OCI-LY7 (cell line): Measurements from ENCODE around the gene PRADC1.

Experiments used
- EZH2phosphoT487 ChIP-seq: fragments of 200-600 bp; sonication (generic); IDR thresholded peaks from 2 replicates; pipeline ENCODE4 v1.6.1; 2018; ENCODE audit warnings: low read depth, borderline replicate concordance, mild to moderate bottlenecking, mixed run types, antibody characterized with exemption, low read length, moderate library complexity, mixed read lengths
- TF ChIP-seq, protein P1 (sequence below): fragments of 200-600 bp; sonication (generic); conservative IDR thresholded peaks from 2 replicates; pipeline ENCODE4 v1.5.1; 2014; ENCODE audit warnings: mild to moderate bottlenecking, antibody characterized with exemption, low read length, moderate library complexity, mixed read lengths

- TF ChIP-seq, protein P1, sequence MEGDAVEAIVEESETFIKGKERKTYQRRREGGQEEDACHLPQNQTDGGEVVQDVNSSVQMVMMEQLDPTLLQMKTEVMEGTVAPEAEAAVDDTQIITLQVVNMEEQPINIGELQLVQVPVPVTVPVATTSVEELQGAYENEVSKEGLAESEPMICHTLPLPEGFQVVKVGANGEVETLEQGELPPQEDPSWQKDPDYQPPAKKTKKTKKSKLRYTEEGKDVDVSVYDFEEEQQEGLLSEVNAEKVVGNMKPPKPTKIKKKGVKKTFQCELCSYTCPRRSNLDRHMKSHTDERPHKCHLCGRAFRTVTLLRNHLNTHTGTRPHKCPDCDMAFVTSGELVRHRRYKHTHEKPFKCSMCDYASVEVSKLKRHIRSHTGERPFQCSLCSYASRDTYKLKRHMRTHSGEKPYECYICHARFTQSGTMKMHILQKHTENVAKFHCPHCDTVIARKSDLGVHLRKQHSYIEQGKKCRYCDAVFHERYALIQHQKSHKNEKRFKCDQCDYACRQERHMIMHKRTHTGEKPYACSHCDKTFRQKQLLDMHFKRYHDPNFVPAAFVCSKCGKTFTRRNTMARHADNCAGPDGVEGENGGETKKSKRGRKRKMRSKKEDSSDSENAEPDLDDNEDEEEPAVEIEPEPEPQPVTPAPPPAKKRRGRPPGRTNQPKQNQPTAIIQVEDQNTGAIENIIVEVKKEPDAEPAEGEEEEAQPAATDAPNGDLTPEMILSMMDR, result peak; percentile 58
- no peak for TF ChIP-seq EZH2phosphoT487
Observed at GRCh38 chr2:73232403-73233153, 461 bp downstream of the PRADC1 start.
